ENCODE data around the gene TMEM198.

Gene TMEM198

DNA sequence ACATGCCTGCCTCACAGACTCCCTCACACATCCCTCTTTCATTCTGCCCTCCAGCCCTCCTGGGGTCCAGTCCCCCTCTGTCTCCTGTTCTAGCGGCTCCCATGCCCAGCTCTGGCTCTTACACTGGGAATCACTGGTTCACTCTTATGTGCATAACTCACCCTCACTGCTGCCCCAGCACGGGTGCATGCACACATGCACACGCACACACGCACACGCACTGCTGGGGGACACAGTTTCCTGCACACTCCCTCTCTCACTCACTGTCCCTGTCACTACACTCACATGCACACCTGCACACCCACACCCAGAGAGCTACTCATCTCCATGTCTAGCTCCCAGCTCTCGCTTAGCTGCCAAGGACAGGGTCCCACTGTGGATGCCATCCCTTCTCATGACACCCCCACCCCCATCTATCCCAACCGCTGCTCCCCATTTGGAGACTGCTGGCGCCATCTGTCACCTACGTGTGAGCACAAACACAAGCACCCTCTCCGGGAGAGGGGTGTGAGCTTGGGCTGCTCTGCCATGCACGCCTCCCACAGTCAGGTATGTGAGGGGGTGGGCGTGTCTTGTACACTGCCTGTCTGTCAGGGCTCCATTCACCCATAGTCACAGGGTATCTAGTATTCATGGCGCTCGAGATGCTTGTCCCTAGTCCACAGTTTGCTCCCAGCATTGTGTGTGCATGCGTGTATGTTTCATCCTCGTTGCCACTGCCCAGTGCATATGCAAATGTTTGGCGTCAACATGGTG, 27.8 kb upstream of the TMEM198 start:
- H3K27ac ChIP-seq (ENCODE audit: insufficient read depth, low read length, poor library complexity, severe bottlenecking), result no peak overlapping the region
- peaks cover 20% of the 10 kb centered on the region for H3K27me3 ChIP-seq (replicated peaks; ENCODE audit: control insufficient read depth, insufficient read depth, low read length, poor library complexity, severe bottlenecking)
- H3K9me3 ChIP-seq (ENCODE audit: control insufficient read depth, low read length), result no peaks in the 10 kb centered on the region
- no peak overlapping the region for H3K4me3 ChIP-seq (ENCODE audit: insufficient read depth, low read depth, low read length, poor library complexity, severe bottlenecking)
- H3K4me1 ChIP-seq (ENCODE audit: control insufficient read depth, insufficient read depth, low read length, poor library complexity, severe bottlenecking), result no peaks in the 10 kb centered on the region
- no peaks in the 10 kb centered on the region for H3K36me3 ChIP-seq (ENCODE audit: control insufficient read depth, insufficient read depth, low read length)
- no peak for DNase-seq

DNA sequence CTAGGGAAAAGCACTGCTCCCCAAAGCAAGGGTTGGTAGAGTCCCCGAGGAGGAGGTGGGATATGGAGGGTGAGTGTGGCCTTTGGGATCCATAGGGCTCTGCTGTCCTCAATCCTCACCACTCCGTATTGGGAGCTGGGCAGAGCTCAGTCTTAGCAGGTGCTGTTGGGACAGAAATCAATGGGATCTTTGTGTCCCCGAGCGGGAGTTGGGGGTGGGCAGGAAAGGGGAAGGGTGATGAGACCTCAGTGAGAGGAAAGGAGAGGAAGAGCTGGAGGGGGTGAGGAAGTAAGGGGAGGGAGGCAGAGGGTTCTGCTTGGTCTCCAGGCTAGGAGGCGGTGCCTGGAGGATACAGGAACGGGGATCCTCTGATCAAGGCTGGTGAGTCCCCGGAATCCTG, 26.9 kb upstream of the TMEM198 start:
- Histone ChIP-seq H3K4me3 (ENCODE audit: insufficient read depth, low read depth, low read length, poor library complexity, severe bottlenecking) (no peak overlapping the region), H3K27ac (ENCODE audit: insufficient read depth, low read length, poor library complexity, severe bottlenecking) (no peak overlapping the region), H3K4me1 (ENCODE audit: control insufficient read depth, insufficient read depth, low read length, poor library complexity, severe bottlenecking) (peaks cover under 1% of the 10 kb centered on the region), H3K36me3 (ENCODE audit: control insufficient read depth, insufficient read depth, low read length) (no peaks in the 10 kb centered on the region), H3K9me3 (ENCODE audit: control insufficient read depth, low read length) (no peaks in the 10 kb centered on the region), H3K27me3 (replicated peaks; ENCODE audit: control insufficient read depth, insufficient read depth, low read length, poor library complexity, severe bottlenecking) (peaks cover 24% of the 10 kb centered on the region)
- no peak for DNase-seq

DNA sequence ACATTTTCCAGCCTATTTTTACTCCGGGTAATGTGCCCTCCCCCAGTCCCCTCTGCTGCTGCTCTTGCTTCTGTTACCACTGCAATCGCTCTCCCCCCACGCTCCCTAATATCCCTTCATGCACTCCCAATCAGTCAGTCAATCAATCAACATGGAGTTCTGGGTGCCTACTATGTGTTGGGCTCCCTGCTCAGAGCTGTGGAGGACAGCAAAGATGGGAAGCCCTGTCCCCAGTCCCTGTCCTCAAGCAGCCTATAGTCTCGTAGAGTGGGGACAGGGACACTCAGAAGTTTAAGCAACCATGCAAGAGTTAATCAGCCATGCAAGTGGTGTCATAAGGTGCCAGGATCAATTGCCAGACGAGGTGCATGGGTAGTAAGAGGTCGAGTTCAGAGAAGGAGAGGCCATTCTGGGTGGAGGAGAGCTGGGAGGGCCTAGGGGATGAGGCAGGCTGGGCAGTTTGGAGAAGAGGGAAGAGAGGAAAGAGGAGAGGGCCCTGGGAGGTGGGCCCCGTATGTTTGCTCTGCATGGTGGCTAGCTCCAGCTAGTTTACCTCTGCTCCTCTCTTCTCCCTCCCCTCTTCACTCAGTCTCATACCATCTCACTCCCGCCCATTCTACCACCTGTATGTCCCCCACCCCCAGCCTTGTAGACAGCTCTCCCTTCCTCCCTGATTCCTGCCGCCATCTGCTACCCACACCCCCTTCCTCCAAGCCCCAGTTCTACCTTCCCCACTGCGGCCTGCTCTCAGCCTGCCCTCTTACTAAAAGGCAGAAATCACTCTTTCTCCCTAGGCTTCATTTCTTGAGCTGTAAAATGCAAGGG, 25.7 kb upstream of the TMEM198 start:
- no peak for DNase-seq
- no peak overlapping the region for H3K4me3 ChIP-seq (ENCODE audit: insufficient read depth, low read depth, low read length, poor library complexity, severe bottlenecking)
- H3K4me1 ChIP-seq (ENCODE audit: control insufficient read depth, insufficient read depth, low read length, poor library complexity, severe bottlenecking), result peaks cover 11% of the 10 kb centered on the region
- H3K9me3 ChIP-seq (ENCODE audit: control insufficient read depth, low read length), result no peaks in the 10 kb centered on the region
- no peaks in the 10 kb centered on the region for H3K36me3 ChIP-seq (ENCODE audit: control insufficient read depth, insufficient read depth, low read length)
- peaks cover 34% of the 10 kb centered on the region for H3K27me3 ChIP-seq (replicated peaks; ENCODE audit: control insufficient read depth, insufficient read depth, low read length, poor library complexity, severe bottlenecking)
- no peak overlapping the region for H3K27ac ChIP-seq (ENCODE audit: insufficient read depth, low read length, poor library complexity, severe bottlenecking)

DNA sequence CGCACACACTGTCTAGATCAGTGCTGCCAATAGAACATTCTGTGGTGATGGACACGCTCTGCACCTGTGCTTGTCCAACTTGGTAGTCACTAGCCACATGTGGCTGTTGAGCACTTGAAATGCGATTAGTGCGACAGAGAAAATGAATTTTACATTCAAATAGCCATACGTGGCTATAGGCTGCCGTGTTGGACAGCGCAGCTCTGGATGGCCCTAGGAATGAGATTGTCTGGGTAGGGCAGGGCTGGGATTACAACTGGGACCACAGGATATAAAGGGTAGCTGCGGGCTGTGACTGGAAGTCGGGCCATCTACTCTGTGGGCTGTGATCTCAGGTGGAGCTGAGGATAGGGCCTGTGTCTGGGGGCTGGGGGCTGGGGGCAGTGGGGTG, 24.3 kb upstream of the TMEM198 start:
- no peaks in the 10 kb centered on the region for H3K36me3 ChIP-seq (ENCODE audit: control insufficient read depth, insufficient read depth, low read length)
- no peak overlapping the region for H3K4me3 ChIP-seq (ENCODE audit: insufficient read depth, low read depth, low read length, poor library complexity, severe bottlenecking)
- H3K4me1 ChIP-seq (ENCODE audit: control insufficient read depth, insufficient read depth, low read length, poor library complexity, severe bottlenecking), result peaks cover 12% of the 10 kb centered on the region
- no peak for DNase-seq
- H3K9me3 ChIP-seq (ENCODE audit: control insufficient read depth, low read length), result no peaks in the 10 kb centered on the region
- peaks cover 44% of the 10 kb centered on the region for H3K27me3 ChIP-seq (replicated peaks; ENCODE audit: control insufficient read depth, insufficient read depth, low read length, poor library complexity, severe bottlenecking)
- H3K27ac ChIP-seq (ENCODE audit: insufficient read depth, low read length, poor library complexity, severe bottlenecking), result no peak overlapping the region

DNA sequence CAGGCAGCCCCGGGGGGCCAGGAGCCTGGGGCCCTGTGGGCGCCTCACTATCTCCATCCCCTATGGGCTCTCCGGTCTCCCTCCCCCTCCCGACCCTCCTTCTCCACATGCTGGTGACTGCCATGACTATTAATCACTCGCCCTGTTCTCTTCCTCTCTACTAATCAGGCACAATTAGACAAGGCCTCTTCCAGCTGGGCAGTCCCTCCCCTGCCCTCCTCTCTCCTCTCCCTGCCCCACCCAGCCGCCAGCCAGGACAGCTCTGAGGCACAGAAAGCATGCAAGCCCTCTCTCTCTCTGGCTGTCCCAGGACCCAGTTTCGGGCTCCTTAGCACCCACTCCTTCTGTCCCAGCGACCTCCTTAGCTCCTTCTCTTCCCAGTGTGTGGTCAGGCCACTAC, 23.7 kb upstream of the TMEM198 start:
- Histone ChIP-seq H3K9me3 (ENCODE audit: control insufficient read depth, low read length) (no peaks in the 10 kb centered on the region), H3K36me3 (ENCODE audit: control insufficient read depth, insufficient read depth, low read length) (no peaks in the 10 kb centered on the region), H3K27ac (ENCODE audit: insufficient read depth, low read length, poor library complexity, severe bottlenecking) (no peak overlapping the region), H3K4me1 (ENCODE audit: control insufficient read depth, insufficient read depth, low read length, poor library complexity, severe bottlenecking) (peaks cover 12% of the 10 kb centered on the region), H3K4me3 (ENCODE audit: insufficient read depth, low read depth, low read length, poor library complexity, severe bottlenecking) (no peak overlapping the region), H3K27me3 (replicated peaks; ENCODE audit: control insufficient read depth, insufficient read depth, low read length, poor library complexity, severe bottlenecking) (peaks cover 48% of the 10 kb centered on the region)
- no peak for DNase-seq

DNA sequence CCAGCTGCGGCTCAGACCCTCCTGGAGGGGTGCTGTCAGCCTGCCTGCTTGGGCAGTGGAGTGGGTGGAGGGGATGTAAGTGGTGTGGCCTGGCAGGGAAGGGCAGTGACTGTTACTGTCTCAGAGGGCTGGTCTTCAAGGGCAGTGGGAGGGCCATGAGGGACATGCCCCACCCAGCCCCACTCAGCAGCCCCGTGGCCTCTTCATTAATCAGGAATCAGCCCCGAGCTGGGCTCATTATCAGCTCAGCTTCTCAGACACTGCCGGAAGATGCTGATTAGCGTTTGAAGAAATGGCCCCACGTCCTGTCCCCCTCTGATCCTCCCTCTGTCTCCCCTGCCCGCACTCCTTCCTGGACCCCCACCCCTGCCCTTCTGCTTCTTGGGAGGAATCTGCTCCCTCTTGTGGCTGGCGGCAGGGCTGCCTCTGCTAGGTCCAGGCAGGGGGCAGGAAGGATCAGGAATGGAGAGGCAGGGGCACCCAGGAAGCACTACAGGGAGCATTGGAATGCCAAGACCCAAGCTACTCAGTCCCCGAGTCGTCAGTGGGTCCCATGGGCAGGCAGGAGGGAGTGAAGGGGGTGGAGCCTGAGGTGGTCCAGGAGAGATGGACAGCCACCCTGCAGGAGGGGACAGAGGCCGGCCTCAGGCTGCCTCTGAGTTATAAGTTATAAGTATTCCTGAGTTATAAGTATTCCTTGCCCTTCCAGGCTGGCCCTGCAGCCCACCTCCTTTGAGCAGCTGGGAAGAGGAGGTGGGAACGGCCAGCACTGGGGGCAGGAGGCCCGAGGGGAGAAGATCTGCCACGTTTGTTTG, 22.6 kb upstream of the TMEM198 start:
- Histone ChIP-seq H3K36me3 (ENCODE audit: control insufficient read depth, insufficient read depth, low read length) (no peaks in the 10 kb centered on the region), H3K4me3 (ENCODE audit: insufficient read depth, low read depth, low read length, poor library complexity, severe bottlenecking) (no peak overlapping the region), H3K9me3 (ENCODE audit: control insufficient read depth, low read length) (no peaks in the 10 kb centered on the region), H3K27ac (ENCODE audit: insufficient read depth, low read length, poor library complexity, severe bottlenecking) (no peak overlapping the region), H3K4me1 (ENCODE audit: control insufficient read depth, insufficient read depth, low read length, poor library complexity, severe bottlenecking) (peaks cover 12% of the 10 kb centered on the region), H3K27me3 (replicated peaks; ENCODE audit: control insufficient read depth, insufficient read depth, low read length, poor library complexity, severe bottlenecking) (peaks cover 48% of the 10 kb centered on the region)
- DNase-seq, result no peak

DNA sequence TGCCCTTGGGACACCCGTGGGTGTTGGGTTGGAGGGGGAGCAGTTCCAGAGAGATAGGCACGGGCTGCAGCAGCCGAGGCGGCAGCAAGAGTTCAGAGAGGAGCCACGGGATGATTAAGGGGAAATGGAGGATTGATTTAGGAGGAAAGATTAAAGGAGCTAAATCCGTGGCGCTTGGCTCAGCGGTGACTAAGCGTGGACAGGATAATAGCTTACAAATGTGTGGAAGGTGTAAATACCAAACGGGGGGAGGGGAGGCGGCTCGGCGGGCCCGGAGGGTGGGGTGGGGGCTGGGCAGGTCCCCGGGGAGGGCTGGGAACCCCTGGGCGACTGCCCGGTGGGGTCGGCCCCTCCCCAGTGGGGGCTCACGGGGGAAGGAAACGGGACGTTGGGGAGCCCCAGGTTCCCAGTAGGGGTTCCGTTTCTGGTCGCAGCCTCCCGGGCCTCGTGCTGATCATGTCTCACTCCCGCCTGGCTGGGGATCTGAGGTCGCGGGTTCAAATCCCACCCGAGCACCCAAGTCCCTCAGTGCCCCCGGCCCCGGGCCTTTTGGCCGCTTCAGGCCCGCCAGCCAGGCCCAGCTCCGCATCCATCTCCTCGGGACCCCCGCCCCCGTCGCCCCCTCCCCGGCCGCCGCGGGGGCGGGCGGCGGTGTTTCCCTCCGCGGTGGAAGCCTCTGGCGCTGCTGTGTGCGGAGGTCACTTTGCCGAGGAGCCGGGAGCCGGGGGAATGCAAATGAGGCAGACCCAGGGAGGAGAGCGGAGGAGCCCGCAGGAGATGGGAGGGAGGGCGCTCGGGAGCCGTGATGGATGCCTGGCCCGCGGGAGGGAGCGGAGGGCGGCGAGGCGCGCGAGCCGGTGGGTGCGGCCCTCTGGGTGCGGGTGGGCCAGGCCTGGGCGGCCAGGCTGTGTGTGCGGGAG, 21.5 kb upstream of the TMEM198 start:
- H3K4me1 ChIP-seq (ENCODE audit: control insufficient read depth, insufficient read depth, low read length, poor library complexity, severe bottlenecking), result peaks cover 12% of the 10 kb centered on the region
- DNase-seq, result no peak
- no peak overlapping the region for H3K27ac ChIP-seq (ENCODE audit: insufficient read depth, low read length, poor library complexity, severe bottlenecking)
- H3K36me3 ChIP-seq (ENCODE audit: control insufficient read depth, insufficient read depth, low read length), result no peaks in the 10 kb centered on the region
- no peaks in the 10 kb centered on the region for H3K9me3 ChIP-seq (ENCODE audit: control insufficient read depth, low read length)
- H3K27me3 ChIP-seq (replicated peaks; ENCODE audit: control insufficient read depth, insufficient read depth, low read length, poor library complexity, severe bottlenecking), result peaks cover 44% of the 10 kb centered on the region
- no peak overlapping the region for H3K4me3 ChIP-seq (ENCODE audit: insufficient read depth, low read depth, low read length, poor library complexity, severe bottlenecking)

DNA sequence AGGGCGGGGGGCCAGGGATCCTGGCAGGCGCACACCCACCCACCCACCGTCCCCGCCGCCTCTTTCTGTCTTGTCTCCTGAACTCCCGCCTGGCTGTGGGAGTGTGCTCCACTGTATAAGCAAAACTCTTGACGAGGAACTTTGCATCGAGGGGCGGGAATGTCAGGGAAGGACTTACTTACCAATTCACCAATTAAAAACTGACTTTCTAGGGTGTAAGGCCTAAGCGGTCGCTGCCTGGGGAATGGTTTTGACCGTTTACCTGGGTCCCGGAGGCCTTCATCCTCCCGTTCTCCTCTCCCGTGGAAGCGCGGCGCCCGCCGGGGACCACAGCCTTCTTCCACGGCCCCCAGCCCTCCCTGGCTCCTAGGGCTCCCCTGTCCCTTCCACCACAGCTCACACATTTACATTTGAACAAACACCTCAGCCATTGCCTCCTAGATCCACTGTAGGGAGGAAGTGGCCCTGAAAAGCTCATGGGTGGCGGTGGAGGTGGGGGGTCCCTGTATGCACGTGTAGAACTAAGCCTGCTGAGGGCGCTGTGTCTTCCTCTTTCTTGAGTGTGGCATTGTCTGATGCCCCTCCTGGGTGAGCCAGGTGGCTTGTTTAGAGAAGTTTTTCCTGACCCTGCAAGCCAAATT, 20.7 kb upstream of the TMEM198 start:
- no peak for DNase-seq
- no peak overlapping the region for H3K27ac ChIP-seq (ENCODE audit: insufficient read depth, low read length, poor library complexity, severe bottlenecking)
- H3K4me1 ChIP-seq (ENCODE audit: control insufficient read depth, insufficient read depth, low read length, poor library complexity, severe bottlenecking), result peaks cover 12% of the 10 kb centered on the region
- H3K4me3 ChIP-seq (ENCODE audit: insufficient read depth, low read depth, low read length, poor library complexity, severe bottlenecking), result no peak overlapping the region
- no peaks in the 10 kb centered on the region for H3K9me3 ChIP-seq (ENCODE audit: control insufficient read depth, low read length)
- no peaks in the 10 kb centered on the region for H3K36me3 ChIP-seq (ENCODE audit: control insufficient read depth, insufficient read depth, low read length)
- H3K27me3 ChIP-seq (replicated peaks; ENCODE audit: control insufficient read depth, insufficient read depth, low read length, poor library complexity, severe bottlenecking), result peaks cover 44% of the 10 kb centered on the region

DNA sequence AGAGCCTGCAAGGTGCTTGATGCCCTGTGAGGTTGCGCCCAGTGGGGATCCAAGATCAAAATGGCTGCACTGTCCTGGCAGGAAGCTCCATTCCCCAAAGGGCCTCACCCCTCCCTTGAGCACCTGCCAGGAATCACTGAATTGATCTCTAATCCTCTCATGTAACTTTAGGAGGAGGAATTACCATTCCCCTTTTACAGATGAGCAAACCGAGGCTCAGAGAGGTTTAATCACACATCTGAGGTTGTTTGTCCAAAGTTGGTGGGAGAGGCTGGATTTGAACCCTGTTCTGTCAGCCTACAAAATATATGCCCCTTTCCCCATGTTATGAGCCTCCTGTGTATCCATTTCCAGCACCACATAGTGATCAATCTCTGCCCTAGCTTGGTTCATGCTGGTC, 19.0 kb upstream of the TMEM198 start:
- Histone ChIP-seq H3K4me1 (ENCODE audit: control insufficient read depth, insufficient read depth, low read length, poor library complexity, severe bottlenecking) (peaks cover 12% of the 10 kb centered on the region), H3K27me3 (replicated peaks; ENCODE audit: control insufficient read depth, insufficient read depth, low read length, poor library complexity, severe bottlenecking) (peaks cover 44% of the 10 kb centered on the region), H3K9me3 (ENCODE audit: control insufficient read depth, low read length) (no peaks in the 10 kb centered on the region), H3K27ac (ENCODE audit: insufficient read depth, low read length, poor library complexity, severe bottlenecking) (no peak overlapping the region), H3K36me3 (ENCODE audit: control insufficient read depth, insufficient read depth, low read length) (no peaks in the 10 kb centered on the region), H3K4me3 (ENCODE audit: insufficient read depth, low read depth, low read length, poor library complexity, severe bottlenecking) (no peak overlapping the region)
- no peak for DNase-seq

Data from effector memory CD4-positive, alpha-beta T cell (primary cell).